ELF-1 (cell line): Measurements from ENCODE around the gene CCDC12.

Experiments used
- DNase-seq: peaks from one replicate; pipeline ENCODE4 v3.0.0-alpha.2; 2016; ENCODE audit warnings: low read depth, low spot score

The CCDC12 gene

GRCh38 chr3:46996689-46997452 lies 20.3 kb upstream of the CCDC12 start:
- no peak for DNase-seq

DNA sequence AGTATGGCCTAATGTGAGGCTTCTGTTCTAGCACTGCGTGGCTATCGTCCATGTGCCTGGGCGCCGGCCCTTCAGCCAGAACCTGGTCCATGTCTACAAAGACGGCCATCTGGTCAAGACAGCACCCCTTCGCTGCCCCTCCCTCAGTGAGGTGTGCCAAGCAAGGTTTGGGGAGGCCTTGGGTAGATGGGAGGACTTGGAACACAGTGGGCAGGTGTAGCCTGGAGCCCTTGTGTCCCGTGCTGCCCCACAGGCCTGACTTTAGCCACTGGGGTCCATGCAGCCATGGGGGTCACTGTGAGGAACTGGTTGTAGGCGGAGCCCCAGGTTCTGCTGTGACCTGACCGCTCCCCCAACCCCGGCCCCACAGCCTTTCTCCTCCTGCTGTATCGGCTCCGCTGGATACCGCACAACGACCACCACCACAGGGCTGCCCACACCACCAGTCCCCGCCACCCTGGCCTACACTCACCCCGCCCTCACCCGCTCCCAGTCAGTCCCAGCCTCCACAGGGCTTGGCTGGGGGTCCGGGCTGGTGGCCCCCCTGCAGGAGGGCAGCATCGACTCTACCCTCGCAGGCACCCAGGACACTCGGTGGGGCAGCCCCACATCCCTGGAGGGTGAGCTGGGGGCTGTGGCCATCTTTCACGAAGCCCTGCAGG lies 19.5 kb upstream of the CCDC12 start:
- DNase-seq, result no peak

- DNase-seq, result no peak
These were observed 18.5 kb upstream of the CCDC12 start for GRCh38 chr3:46994801-46995731.

GRCh38 chr3:46993986-46994385 lies 17.4 kb upstream of the CCDC12 start:
- no peak for DNase-seq

- no peak for DNase-seq
These were observed 16.7 kb upstream of the CCDC12 start for GRCh38 chr3:46993292-46993691.

GRCh38 chr3:46992231-46992630 lies 15.7 kb upstream of the CCDC12 start:
- DNase-seq, result no peak

GRCh38 chr3:46991406-46992165 lies 15.0 kb upstream of the CCDC12 start:
- DNase-seq, result no peak

DNA sequence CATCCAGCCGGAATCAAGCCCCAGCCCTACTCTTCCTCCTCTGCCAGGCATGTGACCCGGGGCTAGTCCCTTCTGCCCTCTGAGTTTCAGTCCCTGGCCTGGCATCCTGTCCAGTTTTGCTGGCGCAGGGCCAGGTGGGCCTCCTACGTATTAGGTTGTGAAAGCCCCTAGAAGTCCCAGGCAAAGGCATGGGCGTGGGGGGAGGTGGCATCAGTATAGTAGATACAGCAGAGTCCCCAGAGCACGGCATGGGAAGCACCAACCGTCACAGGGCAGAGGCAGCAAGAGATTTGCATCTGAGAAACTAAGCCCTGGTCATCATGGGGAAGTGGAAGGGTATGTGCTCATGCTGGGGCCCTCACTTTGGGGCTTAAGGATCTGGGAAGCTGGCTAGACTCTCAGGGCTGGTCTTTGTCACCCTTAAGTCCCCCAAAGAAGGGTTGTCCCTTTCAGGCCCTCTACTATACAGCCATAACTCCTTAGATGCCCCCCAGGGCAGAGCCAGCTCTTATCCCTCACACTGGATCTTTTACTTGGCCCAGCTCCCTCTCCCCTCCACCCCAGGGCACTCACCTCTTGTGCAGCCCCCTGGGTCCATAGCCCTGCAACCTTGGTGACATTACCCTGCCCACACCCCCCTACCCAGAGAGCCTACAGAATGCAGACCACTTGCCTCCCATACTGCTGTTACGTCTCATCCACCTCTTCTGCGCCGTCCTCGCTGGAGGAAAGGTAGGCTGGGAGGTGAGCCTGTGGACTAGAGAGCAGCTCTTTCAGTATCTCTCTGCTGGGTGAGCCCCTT lies 14.2 kb upstream of the CCDC12 start:
- DNase-seq, result no peak

- no peak for DNase-seq
These were observed 12.7 kb upstream of the CCDC12 start for GRCh38 chr3:46989146-46989810.

GRCh38 chr3:46988616-46989015 lies 12.1 kb upstream of the CCDC12 start:
- no peak for DNase-seq

- peak; percentile 77 for DNase-seq
These were observed 11.3 kb upstream of the CCDC12 start for GRCh38 chr3:46987743-46988401.

- DNase-seq, result peak; percentile 81
These were observed 10.8 kb upstream of the CCDC12 start for GRCh38 chr3:46987319-46987742.

- no peak for DNase-seq
These were observed 10.3 kb upstream of the CCDC12 start for GRCh38 chr3:46986782-46987310.

- no peak for DNase-seq
These were observed 9.6 kb upstream of the CCDC12 start for GRCh38 chr3:46986055-46986730.

- no peak for DNase-seq
These were observed 9.0 kb upstream of the CCDC12 start for GRCh38 chr3:46985588-46985987.

GRCh38 chr3:46984591-46985459 lies 8.3 kb upstream of the CCDC12 start:
- DNase-seq, result no peak

- DNase-seq, result no peak
These were observed 6.0 kb upstream of the CCDC12 start for GRCh38 chr3:46982546-46982945.
